ENCODE measurements around the gene TMEFF2.

The TMEFF2 gene

GRCh38 chr2:192059266-192059665, 135.5 kb downstream of the TMEFF2 start:
- no peak for DNase-seq

GRCh38 chr2:192053921-192054320, 140.8 kb downstream of the TMEFF2 start:
- peak; percentile 68 for DNase-seq

- peak; percentile 61 for DNase-seq
Observed at GRCh38 chr2:192051533-192051932, 143.2 kb downstream of the TMEFF2 start.

- DNase-seq = no peak
Observed at GRCh38 chr2:192049362-192049761, 145.4 kb downstream of the TMEFF2 start.

GRCh38 chr2:192047315-192048107, 147.2 kb downstream of the TMEFF2 start:
- DNase-seq = no peak

- no peak for DNase-seq
Observed at GRCh38 chr2:192044496-192044895, 150.2 kb downstream of the TMEFF2 start.

GRCh38 chr2:192043216-192043870, 151.4 kb downstream of the TMEFF2 start:
- no peak for DNase-seq

GRCh38 chr2:192042126-192042525, 152.6 kb downstream of the TMEFF2 start:
- DNase-seq = no peak

GRCh38 chr2:192038110-192038509, 156.6 kb downstream of the TMEFF2 start:
- no peak for DNase-seq

- no peak for DNase-seq
Observed at GRCh38 chr2:192035731-192036442, 158.8 kb downstream of the TMEFF2 start.

- no peak for DNase-seq
Observed at GRCh38 chr2:192030856-192031255, 163.9 kb downstream of the TMEFF2 start.

- no peak for DNase-seq
Observed at GRCh38 chr2:192030289-192030688, 164.4 kb downstream of the TMEFF2 start.

- DNase-seq = no peak
Observed at GRCh38 chr2:192029089-192029488, 165.6 kb downstream of the TMEFF2 start.

GRCh38 chr2:192026825-192027120, 168.0 kb downstream of the TMEFF2 start:
- DNase-seq = no peak

- no peak for DNase-seq
Observed at GRCh38 chr2:192026059-192026824, 168.5 kb downstream of the TMEFF2 start.

- DNase-seq = no peak
Observed at GRCh38 chr2:192025637-192026036, 169.1 kb downstream of the TMEFF2 start.

- no peak for DNase-seq
Observed at GRCh38 chr2:192023006-192023405, 171.7 kb downstream of the TMEFF2 start.

GRCh38 chr2:192017844-192018243, 176.9 kb downstream of the TMEFF2 start:
- no peak for DNase-seq

- DNase-seq = no peak
Observed at GRCh38 chr2:192016265-192016664, 178.5 kb downstream of the TMEFF2 start.

- DNase-seq = no peak
Observed at GRCh38 chr2:192013211-192013610, 181.5 kb downstream of the TMEFF2 start.

- no peak for DNase-seq
Observed at GRCh38 chr2:192011196-192011595, 183.5 kb downstream of the TMEFF2 start.

- DNase-seq = no peak
Observed at GRCh38 chr2:192010073-192010472, 184.7 kb downstream of the TMEFF2 start.

- no peak for DNase-seq
Observed at GRCh38 chr2:192007581-192008228, 187.0 kb downstream of the TMEFF2 start.
